Measurements from ENCODE around the gene RPA1. TPM values are rescaled to one million over a fixed set of nuclear protein-coding genes. Genes with fewer than 3 reads are reported as not detected.

RPA1 gene
- total RNA-seq, 1 donor from 2014 or later, result 68.8 TPM

DNA sequence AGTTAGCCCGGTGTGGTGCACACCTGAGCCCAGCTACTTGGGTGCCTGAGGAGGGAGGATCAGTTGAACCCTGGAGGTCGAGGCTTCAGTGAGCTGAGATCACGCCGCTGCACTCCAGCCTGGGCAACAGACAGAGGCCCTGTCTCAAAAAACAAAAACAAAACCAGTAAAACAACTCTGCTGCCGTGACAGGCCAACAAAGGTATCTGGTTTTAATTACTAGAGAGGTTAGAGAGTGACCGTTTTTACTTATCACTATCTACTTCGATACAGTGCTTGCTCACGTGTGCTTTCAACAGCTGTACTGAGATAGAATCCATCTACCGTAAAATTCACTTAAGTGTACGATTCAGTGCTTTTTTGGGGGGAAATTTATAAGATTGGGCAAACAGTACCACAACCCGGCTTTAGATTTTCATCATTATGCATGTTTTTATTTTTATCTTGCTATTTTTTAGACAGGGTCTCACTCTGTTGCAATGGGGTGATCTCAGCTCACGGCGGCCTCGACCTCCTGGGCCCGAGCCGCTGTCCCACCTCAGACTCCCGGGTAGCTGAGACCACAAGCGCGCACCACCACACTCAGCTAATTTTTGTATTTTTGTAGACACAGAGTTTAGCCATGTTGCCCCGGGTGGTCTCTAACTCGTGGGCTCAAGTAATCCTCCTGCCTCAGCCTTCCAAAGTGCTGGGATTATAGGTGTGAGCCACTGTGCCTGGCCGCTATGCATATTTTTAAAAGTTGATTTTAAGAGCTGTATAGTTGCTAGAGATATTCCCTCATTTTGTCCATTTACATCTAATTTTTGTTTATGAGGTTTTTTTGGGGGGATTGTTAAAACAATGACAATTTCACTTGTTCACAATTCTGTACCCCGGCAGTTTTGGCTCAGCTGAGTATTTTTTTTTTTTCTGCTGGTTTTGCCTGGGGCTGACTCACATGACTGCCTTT lies 37.0 kb upstream of the RPA1 start:
- H3K4me3 Mint-ChIP-seq (ENCODE audit: unreplicated experiment), result no peak overlapping the region
- peaks cover 2% of the 10 kb centered on the region for H3K4me1 ChIP-seq (ENCODE audit: insufficient read depth, low read length)
- no peak overlapping the region for H2AFZ ChIP-seq (ENCODE audit: low read depth, low read length)
- H3K4me1 Mint-ChIP-seq (ENCODE audit: low read depth, unreplicated experiment), result peaks cover 8% of the 10 kb centered on the region
- H3K27ac Mint-ChIP-seq (ENCODE audit: unreplicated experiment), result no peak overlapping the region
- H3K9me3 Mint-ChIP-seq (ENCODE audit: unreplicated experiment), result no peaks in the 10 kb centered on the region
- no peak for DNase-seq (ENCODE audit: low read depth)
- no peaks in the 10 kb centered on the region for H3K79me2 ChIP-seq (ENCODE audit: insufficient read depth, low read length)
- peaks cover 5% of the 10 kb centered on the region for H3K36me3 Mint-ChIP-seq (ENCODE audit: low read depth, unreplicated experiment)
- H3K4me3 ChIP-seq (ENCODE audit: insufficient read depth, low read depth, low read length), result no peak overlapping the region
- no peaks in the 10 kb centered on the region for H3K27me3 ChIP-seq (ENCODE audit: insufficient read depth, low read length)
- H3K27ac ChIP-seq (ENCODE audit: low read depth, low read length), result no peak overlapping the region
- no peaks in the 10 kb centered on the region for H3K9me3 ChIP-seq (ENCODE audit: insufficient read depth, low read depth, low read length)
- H4K20me1 ChIP-seq (ENCODE audit: insufficient read depth, low read length), result peaks cover 7% of the 10 kb centered on the region
- FAIRE-seq, result no peak
- H3K27me3 Mint-ChIP-seq (ENCODE audit: low read depth, unreplicated experiment), result no peaks in the 10 kb centered on the region
- H3K4me2 ChIP-seq (ENCODE audit: low read length), result no peak overlapping the region
- no peak for TF ChIP-seq EZH2 (IDR thresholded peaks at IDR 0.05; ENCODE audit: insufficient read depth, low read length)
- TF ChIP-seq, protein P1, sequence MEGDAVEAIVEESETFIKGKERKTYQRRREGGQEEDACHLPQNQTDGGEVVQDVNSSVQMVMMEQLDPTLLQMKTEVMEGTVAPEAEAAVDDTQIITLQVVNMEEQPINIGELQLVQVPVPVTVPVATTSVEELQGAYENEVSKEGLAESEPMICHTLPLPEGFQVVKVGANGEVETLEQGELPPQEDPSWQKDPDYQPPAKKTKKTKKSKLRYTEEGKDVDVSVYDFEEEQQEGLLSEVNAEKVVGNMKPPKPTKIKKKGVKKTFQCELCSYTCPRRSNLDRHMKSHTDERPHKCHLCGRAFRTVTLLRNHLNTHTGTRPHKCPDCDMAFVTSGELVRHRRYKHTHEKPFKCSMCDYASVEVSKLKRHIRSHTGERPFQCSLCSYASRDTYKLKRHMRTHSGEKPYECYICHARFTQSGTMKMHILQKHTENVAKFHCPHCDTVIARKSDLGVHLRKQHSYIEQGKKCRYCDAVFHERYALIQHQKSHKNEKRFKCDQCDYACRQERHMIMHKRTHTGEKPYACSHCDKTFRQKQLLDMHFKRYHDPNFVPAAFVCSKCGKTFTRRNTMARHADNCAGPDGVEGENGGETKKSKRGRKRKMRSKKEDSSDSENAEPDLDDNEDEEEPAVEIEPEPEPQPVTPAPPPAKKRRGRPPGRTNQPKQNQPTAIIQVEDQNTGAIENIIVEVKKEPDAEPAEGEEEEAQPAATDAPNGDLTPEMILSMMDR (IDR thresholded peaks at IDR 0.05; ENCODE audit: insufficient read depth, low read depth, low read length), result no peak
- no peak overlapping the region for H3K9ac ChIP-seq (ENCODE audit: low read length)
- H3K36me3 ChIP-seq (ENCODE audit: insufficient read depth, low read length), result no peaks in the 10 kb centered on the region

DNA sequence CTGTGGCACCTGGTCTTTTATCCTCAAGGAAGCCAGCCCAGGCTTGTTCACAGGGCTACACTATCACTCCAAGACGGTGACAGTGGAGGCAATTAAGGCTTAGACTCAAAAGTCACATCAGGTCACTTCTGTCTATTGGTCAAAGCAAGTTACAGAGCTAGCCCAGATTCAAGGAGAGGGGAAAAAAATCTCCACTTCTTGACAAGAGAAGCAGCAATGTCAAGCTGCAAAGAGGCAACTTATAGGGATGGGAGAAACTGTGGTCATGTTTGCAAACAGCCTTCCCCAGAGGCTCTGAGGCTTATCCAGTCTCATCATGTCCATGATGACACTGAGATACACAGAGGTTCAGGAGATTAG lies 36.4 kb upstream of the RPA1 start:
- no peaks in the 10 kb centered on the region for H3K4me1 ChIP-seq (ENCODE audit: insufficient read depth, low read length)
- no peaks in the 10 kb centered on the region for H3K9me3 Mint-ChIP-seq (ENCODE audit: unreplicated experiment)
- TF ChIP-seq EZH2 (IDR thresholded peaks at IDR 0.05; ENCODE audit: insufficient read depth, low read length), result no peak
- TF ChIP-seq, protein P1 (IDR thresholded peaks at IDR 0.05; ENCODE audit: insufficient read depth, low read depth, low read length), result no peak
- no peaks in the 10 kb centered on the region for H3K9me3 ChIP-seq (ENCODE audit: insufficient read depth, low read depth, low read length)
- H3K4me3 Mint-ChIP-seq (ENCODE audit: unreplicated experiment), result no peak overlapping the region
- H4K20me1 ChIP-seq (ENCODE audit: insufficient read depth, low read length), result peaks cover 7% of the 10 kb centered on the region
- peaks cover 8% of the 10 kb centered on the region for H3K4me1 Mint-ChIP-seq (ENCODE audit: low read depth, unreplicated experiment)
- H3K36me3 Mint-ChIP-seq (ENCODE audit: low read depth, unreplicated experiment), result peaks cover 5% of the 10 kb centered on the region
- H3K27me3 Mint-ChIP-seq (ENCODE audit: low read depth, unreplicated experiment), result no peaks in the 10 kb centered on the region
- no peak for FAIRE-seq
- H3K9ac ChIP-seq (ENCODE audit: low read length), result no peak overlapping the region
- no peaks in the 10 kb centered on the region for H3K79me2 ChIP-seq (ENCODE audit: insufficient read depth, low read length)
- no peak overlapping the region for H2AFZ ChIP-seq (ENCODE audit: low read depth, low read length)
- H3K27ac ChIP-seq (ENCODE audit: low read depth, low read length), result no peak overlapping the region
- H3K27me3 ChIP-seq (ENCODE audit: insufficient read depth, low read length), result no peaks in the 10 kb centered on the region
- H3K36me3 ChIP-seq (ENCODE audit: insufficient read depth, low read length), result no peaks in the 10 kb centered on the region
- peak; percentile 14 for DNase-seq (ENCODE audit: low read depth)
- no peak overlapping the region for H3K4me2 ChIP-seq (ENCODE audit: low read length)
- H3K27ac Mint-ChIP-seq (ENCODE audit: unreplicated experiment), result peak overlapping the region; percentile 66
- H3K4me3 ChIP-seq (ENCODE audit: insufficient read depth, low read depth, low read length), result no peak overlapping the region

DNA sequence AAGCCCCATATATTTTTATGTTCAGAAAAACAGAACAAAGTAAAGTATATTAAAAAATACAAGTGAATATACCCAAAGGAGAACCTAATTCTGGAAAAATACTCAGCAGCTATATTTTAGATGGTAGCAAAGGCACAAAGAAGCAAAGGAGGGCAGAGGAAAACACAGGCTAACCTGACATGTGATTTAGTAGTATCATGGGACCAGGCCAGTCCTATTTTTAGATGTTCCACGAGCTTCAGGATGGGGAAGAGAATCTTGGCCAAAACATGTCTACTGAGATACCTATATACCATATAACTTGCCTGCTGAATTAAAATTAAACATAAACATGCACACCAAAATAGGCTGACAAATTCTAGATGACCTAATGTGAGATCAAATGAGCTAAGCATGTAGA lies 33.0 kb upstream of the RPA1 start:
- H3K4me1 Mint-ChIP-seq (ENCODE audit: low read depth, unreplicated experiment), result peaks cover 6% of the 10 kb centered on the region
- no peak overlapping the region for H3K27ac Mint-ChIP-seq (ENCODE audit: unreplicated experiment)
- peaks cover 2% of the 10 kb centered on the region for H3K36me3 Mint-ChIP-seq (ENCODE audit: low read depth, unreplicated experiment)
- H3K9me3 Mint-ChIP-seq (ENCODE audit: unreplicated experiment), result no peaks in the 10 kb centered on the region
- H3K36me3 ChIP-seq (ENCODE audit: insufficient read depth, low read length), result peaks cover 3% of the 10 kb centered on the region
- no peak overlapping the region for H3K4me2 ChIP-seq (ENCODE audit: low read length)
- FAIRE-seq (no peak), DNase-seq (ENCODE audit: low read depth) (no peak)
- H3K27me3 Mint-ChIP-seq (ENCODE audit: low read depth, unreplicated experiment), result no peaks in the 10 kb centered on the region
- no peak overlapping the region for H3K9ac ChIP-seq (ENCODE audit: low read length)
- H3K4me3 ChIP-seq (ENCODE audit: insufficient read depth, low read depth, low read length), result no peak overlapping the region
- H4K20me1 ChIP-seq (ENCODE audit: insufficient read depth, low read length), result peaks cover 7% of the 10 kb centered on the region
- no peaks in the 10 kb centered on the region for H3K4me1 ChIP-seq (ENCODE audit: insufficient read depth, low read length)
- no peaks in the 10 kb centered on the region for H3K79me2 ChIP-seq (ENCODE audit: insufficient read depth, low read length)
- H3K4me3 Mint-ChIP-seq (ENCODE audit: unreplicated experiment), result peak overlapping the region; percentile 12
- no peak overlapping the region for H2AFZ ChIP-seq (ENCODE audit: low read depth, low read length)
- H3K27me3 ChIP-seq (ENCODE audit: insufficient read depth, low read length), result no peaks in the 10 kb centered on the region
- TF ChIP-seq EZH2 (IDR thresholded peaks at IDR 0.05; ENCODE audit: insufficient read depth, low read length), result no peak
- TF ChIP-seq, protein P1 (IDR thresholded peaks at IDR 0.05; ENCODE audit: insufficient read depth, low read depth, low read length), result no peak
- H3K27ac ChIP-seq (ENCODE audit: low read depth, low read length), result no peak overlapping the region
- no peaks in the 10 kb centered on the region for H3K9me3 ChIP-seq (ENCODE audit: insufficient read depth, low read depth, low read length)

All from astrocyte (in vitro differentiated cells and primary cell).